H9 (cell line): ENCODE data around the gene NTMT1. TPM values are rescaled to one million over a fixed set of nuclear protein-coding genes. Genes with fewer than 3 reads are reported as not detected.

Source experiments
- DNase-seq: peaks from one replicate; pipeline ENCODE4 v3.0.0-alpha.2; 2017
- H2AFZ ChIP-seq: one replicate; pipeline ENCODE4 v1.6.1; 2013; ENCODE audit warnings: mild to moderate bottlenecking, low read length, control low read depth, moderate library complexity
- H2AK5ac ChIP-seq: 2 replicates; pipeline ENCODE4 v1.6.1; 2013; ENCODE audit warnings: low read length, control low read depth, mixed read lengths; ENCODE audit not compliant: insufficient read length
- H2BK120ac ChIP-seq: one replicate; pipeline ENCODE4 v1.6.1; 2013; ENCODE audit warnings: low read depth, mild to moderate bottlenecking, low read length, control low read depth, inconsistent platforms; ENCODE audit not compliant: poor library complexity, severe bottlenecking
- H2BK12ac ChIP-seq: 2 replicates; pipeline ENCODE4 v1.6.1; 2013; ENCODE audit warnings: low read length, control low read depth, mixed read lengths, low read depth; ENCODE audit not compliant: insufficient read length
- H2BK15ac ChIP-seq: 2 replicates; pipeline ENCODE4 v1.6.1; 2013; ENCODE audit warnings: low read depth, low read length, control low read depth
- H2BK20ac ChIP-seq: one replicate; pipeline ENCODE4 v1.6.1; 2013; ENCODE audit warnings: low read depth, mild to moderate bottlenecking, low read length, control low read depth, inconsistent platforms; ENCODE audit not compliant: poor library complexity, severe bottlenecking
- H2BK5ac ChIP-seq: 2 replicates; pipeline ENCODE4 v1.6.1; 2013; ENCODE audit warnings: low read length, control low read depth, mixed read lengths; ENCODE audit not compliant: insufficient read length
- H3K14ac ChIP-seq: 2 replicates; pipeline ENCODE4 v1.6.1; 2013; ENCODE audit warnings: low read length, control low read depth; ENCODE audit not compliant: insufficient read depth
- H3K18ac ChIP-seq: 2 replicates; pipeline ENCODE4 v1.6.1; 2013; ENCODE audit warnings: low read depth, mild to moderate bottlenecking, mixed read lengths, low read length, control low read depth; ENCODE audit not compliant: insufficient read length
- H3K23ac ChIP-seq: 2 replicates; pipeline ENCODE4 v1.6.1; 2013; ENCODE audit warnings: low read length, control low read depth, mixed read lengths, low read depth; ENCODE audit not compliant: insufficient read length
- H3K23me2 ChIP-seq: 2 replicates; pipeline ENCODE4 v1.6.1; 2013; ENCODE audit warnings: low read depth, mild to moderate bottlenecking, mixed read lengths, low read length, control low read depth; ENCODE audit not compliant: insufficient read length, poor library complexity, severe bottlenecking
- H3K27ac ChIP-seq: 2 replicates; pipeline ENCODE4 v1.5.1; 2013; ENCODE audit warnings: low read length, control low read depth, mixed read lengths, low read depth; ENCODE audit not compliant: insufficient read length
- H3K27me3 ChIP-seq: 2 replicates; pipeline ENCODE4 v1.6.1; 2013; ENCODE audit warnings: low read length, control low read depth, inconsistent platforms; ENCODE audit not compliant: insufficient read depth
- H3K4ac ChIP-seq: 2 replicates; pipeline ENCODE4 v1.6.1; 2013; ENCODE audit warnings: low read depth, mild to moderate bottlenecking, control low read depth, inconsistent platforms, low read length, moderate library complexity
- H3K4me1 ChIP-seq: 2 replicates; pipeline ENCODE4 v1.6.1; 2013; ENCODE audit warnings: low read length, control low read depth, inconsistent platforms; ENCODE audit not compliant: insufficient read depth
- H3K4me2 ChIP-seq: 2 replicates; pipeline ENCODE4 v1.6.1; 2013; ENCODE audit warnings: low read length, control low read depth, mixed read lengths; ENCODE audit not compliant: insufficient read length, insufficient read depth
- H3K56ac ChIP-seq: 2 replicates; pipeline ENCODE4 v1.6.1; 2013; ENCODE audit warnings: low read depth, mild to moderate bottlenecking, mixed read lengths, low read length, control low read depth; ENCODE audit not compliant: insufficient read length
- H3K79me1 ChIP-seq: 2 replicates; pipeline ENCODE4 v1.6.1; 2013; ENCODE audit warnings: low read depth, mild to moderate bottlenecking, moderate library complexity, low read length, control low read depth, inconsistent platforms; ENCODE audit not compliant: insufficient read depth, poor library complexity, severe bottlenecking
- H3K79me2 ChIP-seq: 2 replicates; pipeline ENCODE4 v1.6.1; 2013; ENCODE audit warnings: low read length, control low read depth, inconsistent platforms; ENCODE audit not compliant: insufficient read depth
- H3K9ac ChIP-seq: 2 replicates; pipeline ENCODE4 v1.6.1; 2013; ENCODE audit warnings: low read length, control low read depth, mixed read lengths; ENCODE audit not compliant: insufficient read length; ENCODE audit errors: extremely low read depth
- H3K9me3 ChIP-seq: one replicate; pipeline ENCODE4 v1.6.1; 2013; ENCODE audit warnings: low read depth, low read length, inconsistent platforms; ENCODE audit not compliant: control insufficient read depth
- H3T11ph ChIP-seq: one replicate; pipeline ENCODE4 v1.6.1; 2013; ENCODE audit warnings: mild to moderate bottlenecking, low read length, control low read depth, inconsistent platforms
- H4K20me1 ChIP-seq: one replicate; pipeline ENCODE4 v1.6.1; 2013; ENCODE audit not compliant: control insufficient read depth, insufficient read length, insufficient read depth
- H4K5ac ChIP-seq: 2 replicates; pipeline ENCODE4 v1.6.1; 2013; ENCODE audit warnings: low read depth, mild to moderate bottlenecking, mixed read lengths, low read length, control low read depth; ENCODE audit not compliant: insufficient read length
- H4K8ac ChIP-seq: replicated peaks from 2 replicates; pipeline ENCODE4 v1.6.1; 2013; ENCODE audit warnings: low read length, control low read depth, mixed read lengths, low read depth; ENCODE audit not compliant: insufficient read length
- H4K91ac ChIP-seq: 2 replicates; pipeline ENCODE4 v1.6.1; 2013; ENCODE audit warnings: low read depth, mild to moderate bottlenecking, moderate library complexity, mixed read lengths, low read length, control low read depth; ENCODE audit not compliant: insufficient read length
- H3K27ac Mint-ChIP-seq, 3 experiments: 2 replicates in 2 of 3; 3 replicates in 1 of 3; pipeline ENCODE4 v1.8.0; 2020 to 2021; ENCODE audit warnings: mixed read lengths in 3 of 3, mild to moderate bottlenecking in 1 of 3, moderate library complexity in 1 of 3
- H3K27me3 Mint-ChIP-seq: 2 replicates; pipeline ENCODE4 v1.8.0; 2021; ENCODE audit warnings: low read depth, mild to moderate bottlenecking, moderate library complexity, mixed read lengths
- H3K36me3 Mint-ChIP-seq, 3 experiments: 2 replicates in 2 of 3; 3 replicates in 1 of 3; pipeline ENCODE4 v1.8.0; 2020 to 2021; ENCODE audit warnings: low read depth in 3 of 3, mixed read lengths in 3 of 3; ENCODE audit not compliant: insufficient read depth in 1 of 3
- H3K4me1 Mint-ChIP-seq, 2 experiments: 2 replicates each; pipeline ENCODE4 v1.8.0; 2020; ENCODE audit warnings: mixed read lengths in 2 of 2
- H3K4me3 Mint-ChIP-seq, 2 experiments: 2 replicates in 1 of 2; 3 replicates in 1 of 2; pipeline ENCODE4 v1.8.0; 2020 to 2021; ENCODE audit warnings: mild to moderate bottlenecking in 2 of 2, mixed read lengths in 2 of 2, moderate library complexity in 1 of 2
- H3K9me3 Mint-ChIP-seq, 2 experiments: 2 replicates in 1 of 2; 3 replicates in 1 of 2; pipeline ENCODE4 v1.8.0; 2020; ENCODE audit warnings: mild to moderate bottlenecking in 2 of 2, mixed read lengths in 2 of 2, moderate library complexity in 1 of 2
- CTCF ChIP-seq: fragments of 200-600 bp; sonication (generic); conservative IDR thresholded peaks from 3 replicates; pipeline ENCODE4 v1.8.0; 2021; ENCODE audit warnings: antibody characterized with exemption, mild to moderate bottlenecking
- WGBS: extraction: QIAGEN DNeasy Blood & Tissue Kit; methylation state at CpG from one replicate; pipeline ENCODE4 v1.1.7; 2013; ENCODE audit warnings: missing lambda C conversion rate, low lambda C conversion rate, mixed read lengths; ENCODE audit not compliant: insufficient read length; ENCODE audit errors: extremely low coverage; 5-methylcytosine and 5-hydroxymethylcytosine counted together
- total RNA-seq: library from RNA; stranded (reverse); gene quantifications from 2 replicates; pipeline ENCODE4 v1.2.1, GENCODE V29; 2021

The NTMT1 gene
- total RNA-seq, 1 experiment from 2014 or later: 57.9 TPM

GRCh38 chr9:129608561-129609481 is 17.1 kb upstream of the NTMT1 start:
- no peak overlapping the region; a peak in 1 of 7 replicates for H3K27ac Mint-ChIP-seq
- H3K23ac ChIP-seq: no peak overlapping the region
- no peak for DNase-seq

More at GRCh38 chr9:129608561-129609481, 17.1 kb upstream of the NTMT1 start:
- Histone ChIP-seq H3K9me3 (no peaks in the 10 kb centered on the region), H3K56ac (no peak overlapping the region), H3K27me3 (no peaks in the 10 kb centered on the region), H3K79me1 (no peaks in the 10 kb centered on the region), H4K8ac (no peak overlapping the region), H3K27ac (no peak overlapping the region), H4K20me1 (no peaks in the 10 kb centered on the region), H2BK20ac (no peak overlapping the region), H2BK120ac (no peak overlapping the region), H3K18ac (no peak overlapping the region), H3K23me2 (peaks cover 5% of the 10 kb centered on the region), H2BK15ac (no peak overlapping the region), H2AFZ (no peak overlapping the region), H2AK5ac (no peak overlapping the region), H3K14ac (no peak overlapping the region), H3K4me2 (no peak overlapping the region), H2BK12ac (no peak overlapping the region), H3K4ac (no peak overlapping the region), H3K4me1 (peaks cover 5% of the 10 kb centered on the region; the same call in 1 of the 2 replicates), H3T11ph (no peak overlapping the region), H4K91ac (no peak overlapping the region), H3K79me2 (no peaks in the 10 kb centered on the region), H2BK5ac (no peak overlapping the region), H3K9ac (no peak overlapping the region), H4K5ac (no peak overlapping the region)
- TF ChIP-seq CTCF: no peak
- Mint-ChIP-seq H3K27me3 (peaks cover 30% of the 10 kb centered on the region), H3K4me3 (peak overlapping the region; percentile 25 to 40; a peak in 2 of 5 replicates), H3K36me3 (no peaks in the 10 kb centered on the region), H3K9me3 (no peaks in the 10 kb centered on the region; a peak in 1 of 5 replicates), H3K4me1 (peaks cover 31 to 40% of the 10 kb centered on the region in 2 experiments)
- no CpG with 5 or more reads among the region's 27 CpGs for WGBS
